ENCODE results near the gene PRKAR1B.

DNA sequence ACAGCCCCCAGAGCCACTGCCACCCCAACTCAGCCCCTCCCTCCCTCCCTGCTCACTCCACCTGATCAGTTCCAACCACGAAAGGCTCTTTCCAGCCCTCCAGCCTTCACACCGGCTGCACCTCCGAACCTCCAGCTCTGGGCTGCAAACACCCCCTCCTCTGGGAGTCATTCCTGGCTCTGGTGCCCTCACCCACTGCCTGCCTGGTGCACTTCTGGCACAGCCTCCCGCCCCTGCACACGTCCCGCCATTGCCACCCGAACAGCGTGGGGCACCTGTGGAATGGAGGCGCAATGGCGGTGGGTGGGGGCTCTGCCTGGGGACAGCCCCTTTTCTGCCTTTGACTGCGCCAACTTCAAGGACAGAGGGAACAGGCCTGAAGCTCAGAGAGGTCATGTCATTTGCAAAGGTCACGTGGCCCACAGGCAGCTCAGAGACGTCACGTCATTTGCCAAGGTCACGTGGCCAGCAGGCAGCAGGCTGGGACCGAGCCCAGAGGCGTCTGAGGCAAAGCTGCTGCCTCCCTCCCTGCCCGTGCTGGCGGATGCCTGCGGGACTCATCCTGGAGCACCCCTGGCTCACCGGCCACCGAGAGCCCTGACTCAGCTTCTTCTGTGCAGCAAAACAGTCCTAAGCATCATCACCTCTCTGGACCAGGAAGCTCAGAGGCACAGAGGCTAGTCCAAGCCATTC lies 76.6 kb downstream of the PRKAR1B start:
- TF ChIP-seq CTCF (IDR thresholded peaks at IDR 0.05) (no peak), POLR2A (IDR thresholded peaks at IDR 0.05) (no peak)
